HepG2 (cell line): Measurements from ENCODE around the gene MEI1. TPM values are rescaled to one million over a fixed set of nuclear protein-coding genes. Genes with fewer than 3 reads are reported as not detected.

Experiments
- CREB1 ChIP-seq, 2 experiments: fragments of 450-650 bp in 1 of 2; IDR thresholded peaks; 2 replicates each; pipeline ENCODE4 v1.6.1; 2016 to 2017; ENCODE audit warnings: control low read depth in 1 of 2, mild to moderate bottlenecking in 1 of 2, missing compliant biosample characterization in 1 of 2, missing genetic modification characterization in 1 of 2
- KLF11 ChIP-seq: IDR thresholded peaks from 2 replicates; pipeline ENCODE4 v1.6.1; 2016; ENCODE audit warnings: missing compliant biosample characterization
- LCORL ChIP-seq, 2 experiments: fragments of 450-650 bp in 1 of 2; sonication (generic) in 1 of 2; formaldehyde crosslinking in 1 of 2; IDR thresholded peaks; 2 replicates each; pipeline versions ENCODE4 v1.5.0 to v1.6.1; 2017 to 2020; ENCODE audit warnings: antibody characterized with exemption in 1 of 2, missing genetic modification reagents in 1 of 2
- NFE2L2 ChIP-seq: fragments of 150-350 bp; IDR thresholded peaks from 2 replicates; pipeline ENCODE4 v1.6.1; 2014; ENCODE audit warnings: low read length
- POGZ ChIP-seq: sonication (generic); formaldehyde crosslinking; IDR thresholded peaks from 2 replicates; pipeline ENCODE4 v1.4.0; 2020; ENCODE audit warnings: mild to moderate bottlenecking, missing genetic modification reagents
- TCF12 ChIP-seq, 2 experiments: fragments of 450-650 bp in 1 of 2; sonication (generic) in 1 of 2; formaldehyde crosslinking in 1 of 2; IDR thresholded peaks; 2 replicates each; pipeline versions ENCODE4 v1.6.1 to v1.8.0; 2017 to 2022; ENCODE audit warnings: antibody characterized with exemption in 1 of 2, mild to moderate bottlenecking in 1 of 2, missing genetic modification reagents in 1 of 2, moderate library complexity in 1 of 2
- ZFP36L2 ChIP-seq: sonication (generic); formaldehyde crosslinking; IDR thresholded peaks from 2 replicates; pipeline ENCODE4 v1.4.0; 2020; ENCODE audit warnings: missing genetic modification reagents
- ZNF160 ChIP-seq: sonication (generic); formaldehyde crosslinking; IDR thresholded peaks from 2 replicates; pipeline ENCODE4 v1.8.0; 2022; ENCODE audit warnings: mild to moderate bottlenecking, inconsistent platforms, missing genetic modification reagents
- ZNF354B ChIP-seq: sonication (generic); formaldehyde crosslinking; IDR thresholded peaks from 2 replicates; pipeline ENCODE4 v1.8.0; 2022; ENCODE audit warnings: mild to moderate bottlenecking, missing genetic modification reagents
- polyA plus RNA-seq, 8 experiments: library from polyadenylated mRNA; depleted of rRNA in 3 of 8; stranded (reverse) in 7 of 8; unstranded in 1 of 8; fragments of >200 nt; fragmentation: Illumina TruSeq in 4 of 8; extraction: Trizol in 4 of 8; gene quantifications; 2 replicates each; pipeline versions ENCODE4 v1.2.1 to v1.2.3, GENCODE V29; 2011 to 2016; ENCODE audit warnings: low read depth in 4 of 8, missing spikeins in 1 of 8, mixed read lengths in 1 of 8; ENCODE audit not compliant: insufficient read depth in 1 of 8
- total RNA-seq, 5 experiments: library from RNA; depleted of rRNA; stranded (reverse); fragments of >200 nt; fragmentation: Illumina TruSeq; extraction: Trizol; gene quantifications; 2 replicates each; pipeline ENCODE4 v1.2.3, GENCODE V29; 2016; ENCODE audit warnings: low read depth in 1 of 5
- TF ChIP-seq, protein P1 (sequence below): sonication (generic); formaldehyde crosslinking; IDR thresholded peaks from 2 replicates; pipeline ENCODE4 v1.5.1; 2020; ENCODE audit warnings: missing genetic modification reagents, mild to moderate bottlenecking, borderline replicate concordance
- TF ChIP-seq, protein P2 (sequence below): sonication (generic); formaldehyde crosslinking; IDR thresholded peaks from 2 replicates; pipeline ENCODE4 v1.8.0; 2022; ENCODE audit warnings: mild to moderate bottlenecking, missing genetic modification reagents; ENCODE audit not compliant: insufficient replicate concordance
- TF ChIP-seq, protein P3 (sequence below): sonication (generic); formaldehyde crosslinking; IDR thresholded peaks from 2 replicates; pipeline ENCODE4 v1.4.0; 2020; ENCODE audit warnings: missing genetic modification reagents
- TF ChIP-seq, protein P4 (sequence below): sonication (generic); formaldehyde crosslinking; IDR thresholded peaks from 2 replicates; pipeline ENCODE4 v1.4.0; 2020; ENCODE audit warnings: missing genetic modification reagents
- TF ChIP-seq, protein P5 (sequence below): IDR thresholded peaks from 2 replicates; pipeline ENCODE4 v1.6.1; 2012; ENCODE audit warnings: low read depth, low read length, improper control_type of control experiment
- TF ChIP-seq, protein P6 (sequence below): sonication (generic); formaldehyde crosslinking; IDR thresholded peaks from 2 replicates; pipeline ENCODE4 v1.4.0; 2020; ENCODE audit warnings: mild to moderate bottlenecking, missing genetic modification reagents
- TF ChIP-seq, protein P7 (sequence below): sonication (generic); formaldehyde crosslinking; IDR thresholded peaks from 2 replicates; pipeline ENCODE4 v1.9.0; 2021; ENCODE audit warnings: missing genetic modification reagents, borderline replicate concordance

Gene MEI1
- total and polyA plus RNA-seq, 2 of the 13 experiments (the other 11 are each of a cell fraction or from before 2014, with no cell fraction given), result 0.75 to 1.9 TPM

DNA sequence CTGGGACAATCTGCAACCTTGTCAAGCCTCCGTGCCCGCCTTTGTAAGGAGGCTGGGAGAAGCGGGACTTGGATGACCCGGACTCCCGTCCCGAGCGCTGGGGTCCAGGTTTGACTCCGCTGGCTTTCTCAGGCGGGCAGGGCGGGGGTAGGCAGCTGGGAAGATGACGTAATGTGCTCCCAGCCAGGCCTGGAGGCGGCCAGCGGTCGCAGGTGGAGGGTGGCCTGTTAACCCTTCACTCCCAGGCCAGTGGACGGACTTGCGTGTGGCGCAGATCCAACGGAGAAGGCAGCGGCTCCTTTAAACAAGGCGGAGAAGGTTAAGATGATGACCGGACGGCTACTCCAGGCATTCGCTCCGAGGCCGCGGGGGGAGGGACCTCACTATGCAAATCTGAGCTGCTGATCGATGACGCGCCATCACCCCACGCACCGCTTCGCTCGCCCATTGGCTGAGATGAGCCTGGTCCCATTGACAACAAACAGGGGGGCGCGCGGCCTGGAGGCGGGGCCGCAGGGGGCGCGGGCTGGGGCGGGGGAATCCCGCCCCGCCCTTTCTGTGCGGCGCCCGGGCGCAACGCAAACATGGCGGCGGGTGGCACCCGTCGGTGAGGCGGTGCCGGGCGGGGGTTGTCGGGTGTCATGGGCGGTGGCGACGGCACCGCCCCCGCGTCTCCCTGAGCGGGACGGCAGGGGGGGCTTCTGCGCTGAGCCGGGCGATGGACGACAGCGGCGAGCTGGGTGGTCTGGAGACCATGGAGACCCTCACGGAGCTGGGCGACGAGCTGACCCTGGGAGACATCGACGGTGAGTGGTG is 133.5 kb downstream of the MEI1 start, which contains the start of gene SREBF2 (continued):
- TF ChIP-seq, protein P1, sequence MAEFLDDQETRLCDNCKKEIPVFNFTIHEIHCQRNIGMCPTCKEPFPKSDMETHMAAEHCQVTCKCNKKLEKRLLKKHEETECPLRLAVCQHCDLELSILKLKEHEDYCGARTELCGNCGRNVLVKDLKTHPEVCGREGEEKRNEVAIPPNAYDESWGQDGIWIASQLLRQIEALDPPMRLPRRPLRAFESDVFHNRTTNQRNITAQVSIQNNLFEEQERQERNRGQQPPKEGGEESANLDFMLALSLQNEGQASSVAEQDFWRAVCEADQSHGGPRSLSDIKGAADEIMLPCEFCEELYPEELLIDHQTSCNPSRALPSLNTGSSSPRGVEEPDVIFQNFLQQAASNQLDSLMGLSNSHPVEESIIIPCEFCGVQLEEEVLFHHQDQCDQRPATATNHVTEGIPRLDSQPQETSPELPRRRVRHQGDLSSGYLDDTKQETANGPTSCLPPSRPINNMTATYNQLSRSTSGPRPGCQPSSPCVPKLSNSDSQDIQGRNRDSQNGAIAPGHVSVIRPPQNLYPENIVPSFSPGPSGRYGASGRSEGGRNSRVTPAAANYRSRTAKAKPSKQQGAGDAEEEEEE, result no peak
- TF ChIP-seq TCF12 (IDR thresholded peaks at IDR 0.05) (no peak), TCF12 (CRISPR knock-in tag; IDR thresholded peaks at IDR 0.05) (0 out of 2 replicates have a peak, but pooled peaks have one; percentile 21), CREB1 (IDR thresholded peaks at IDR 0.05) (peak; percentile 96), CREB1 (CRISPR knock-in tag; IDR thresholded peaks at IDR 0.05) (peak; percentile 96), KLF11 (CRISPR knock-in tag) (no peak), POGZ (CRISPR knock-in tag) (peak; percentile 75; the same call in 1 of the 2 replicates), ZFP36L2 (0 out of 2 replicates have a peak, but pooled peaks have one; percentile 71), NFE2L2 (no peak), LCORL (IDR thresholded peaks at IDR 0.05) (no peak), LCORL (CRISPR knock-in tag; IDR thresholded peaks at IDR 0.05) (peak; percentile 89), ZNF160 (CRISPR knock-in tag) (no peak), ZNF354B (CRISPR knock-in tag) (0 out of 2 replicates have a peak, but pooled peaks have one; percentile 65)
- TF ChIP-seq, protein P2, sequence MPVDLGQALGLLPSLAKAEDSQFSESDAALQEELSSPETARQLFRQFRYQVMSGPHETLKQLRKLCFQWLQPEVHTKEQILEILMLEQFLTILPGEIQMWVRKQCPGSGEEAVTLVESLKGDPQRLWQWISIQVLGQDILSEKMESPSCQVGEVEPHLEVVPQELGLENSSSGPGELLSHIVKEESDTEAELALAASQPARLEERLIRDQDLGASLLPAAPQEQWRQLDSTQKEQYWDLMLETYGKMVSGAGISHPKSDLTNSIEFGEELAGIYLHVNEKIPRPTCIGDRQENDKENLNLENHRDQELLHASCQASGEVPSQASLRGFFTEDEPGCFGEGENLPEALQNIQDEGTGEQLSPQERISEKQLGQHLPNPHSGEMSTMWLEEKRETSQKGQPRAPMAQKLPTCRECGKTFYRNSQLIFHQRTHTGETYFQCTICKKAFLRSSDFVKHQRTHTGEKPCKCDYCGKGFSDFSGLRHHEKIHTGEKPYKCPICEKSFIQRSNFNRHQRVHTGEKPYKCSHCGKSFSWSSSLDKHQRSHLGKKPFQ, result no peak
- TF ChIP-seq, protein P3, sequence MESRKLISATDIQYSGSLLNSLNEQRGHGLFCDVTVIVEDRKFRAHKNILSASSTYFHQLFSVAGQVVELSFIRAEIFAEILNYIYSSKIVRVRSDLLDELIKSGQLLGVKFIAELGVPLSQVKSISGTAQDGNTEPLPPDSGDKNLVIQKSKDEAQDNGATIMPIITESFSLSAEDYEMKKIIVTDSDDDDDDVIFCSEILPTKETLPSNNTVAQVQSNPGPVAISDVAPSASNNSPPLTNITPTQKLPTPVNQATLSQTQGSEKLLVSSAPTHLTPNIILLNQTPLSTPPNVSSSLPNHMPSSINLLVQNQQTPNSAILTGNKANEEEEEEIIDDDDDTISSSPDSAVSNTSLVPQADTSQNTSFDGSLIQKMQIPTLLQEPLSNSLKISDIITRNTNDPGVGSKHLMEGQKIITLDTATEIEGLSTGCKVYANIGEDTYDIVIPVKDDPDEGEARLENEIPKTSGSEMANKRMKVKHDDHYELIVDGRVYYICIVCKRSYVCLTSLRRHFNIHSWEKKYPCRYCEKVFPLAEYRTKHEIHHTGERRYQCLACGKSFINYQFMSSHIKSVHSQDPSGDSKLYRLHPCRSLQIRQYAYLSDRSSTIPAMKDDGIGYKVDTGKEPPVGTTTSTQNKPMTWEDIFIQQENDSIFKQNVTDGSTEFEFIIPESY, result peak; percentile 39; the same call in 1 of the 2 replicates
- TF ChIP-seq, protein P4, sequence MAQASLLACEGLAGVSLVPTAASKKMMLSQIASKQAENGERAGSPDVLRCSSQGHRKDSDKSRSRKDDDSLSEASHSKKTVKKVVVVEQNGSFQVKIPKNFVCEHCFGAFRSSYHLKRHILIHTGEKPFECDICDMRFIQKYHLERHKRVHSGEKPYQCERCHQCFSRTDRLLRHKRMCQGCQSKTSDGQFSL (CRISPR knock-in tag), result no peak
- TF ChIP-seq, protein P5, sequence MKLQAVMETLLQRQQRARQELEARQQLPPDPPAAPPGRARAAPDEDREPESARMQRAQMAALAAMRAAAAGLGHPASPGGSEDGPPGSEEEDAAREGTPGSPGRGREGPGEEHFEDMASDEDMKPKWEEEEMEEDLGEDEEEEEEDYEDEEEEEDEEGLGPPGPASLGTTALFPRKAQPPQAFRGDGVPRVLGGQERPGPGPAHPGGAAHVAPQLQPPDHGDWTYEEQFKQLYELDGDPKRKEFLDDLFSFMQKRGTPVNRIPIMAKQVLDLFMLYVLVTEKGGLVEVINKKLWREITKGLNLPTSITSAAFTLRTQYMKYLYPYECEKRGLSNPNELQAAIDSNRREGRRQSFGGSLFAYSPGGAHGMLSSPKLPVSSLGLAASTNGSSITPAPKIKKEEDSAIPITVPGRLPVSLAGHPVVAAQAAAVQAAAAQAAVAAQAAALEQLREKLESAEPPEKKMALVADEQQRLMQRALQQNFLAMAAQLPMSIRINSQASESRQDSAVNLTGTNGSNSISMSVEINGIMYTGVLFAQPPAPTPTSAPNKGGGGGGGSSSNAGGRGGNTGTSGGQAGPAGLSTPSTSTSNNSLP, result no peak
- TF ChIP-seq, protein P6, sequence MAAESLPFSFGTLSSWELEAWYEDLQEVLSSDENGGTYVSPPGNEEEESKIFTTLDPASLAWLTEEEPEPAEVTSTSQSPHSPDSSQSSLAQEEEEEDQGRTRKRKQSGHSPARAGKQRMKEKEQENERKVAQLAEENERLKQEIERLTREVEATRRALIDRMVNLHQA (CRISPR knock-in tag), result no peak
- TF ChIP-seq, protein P7, sequence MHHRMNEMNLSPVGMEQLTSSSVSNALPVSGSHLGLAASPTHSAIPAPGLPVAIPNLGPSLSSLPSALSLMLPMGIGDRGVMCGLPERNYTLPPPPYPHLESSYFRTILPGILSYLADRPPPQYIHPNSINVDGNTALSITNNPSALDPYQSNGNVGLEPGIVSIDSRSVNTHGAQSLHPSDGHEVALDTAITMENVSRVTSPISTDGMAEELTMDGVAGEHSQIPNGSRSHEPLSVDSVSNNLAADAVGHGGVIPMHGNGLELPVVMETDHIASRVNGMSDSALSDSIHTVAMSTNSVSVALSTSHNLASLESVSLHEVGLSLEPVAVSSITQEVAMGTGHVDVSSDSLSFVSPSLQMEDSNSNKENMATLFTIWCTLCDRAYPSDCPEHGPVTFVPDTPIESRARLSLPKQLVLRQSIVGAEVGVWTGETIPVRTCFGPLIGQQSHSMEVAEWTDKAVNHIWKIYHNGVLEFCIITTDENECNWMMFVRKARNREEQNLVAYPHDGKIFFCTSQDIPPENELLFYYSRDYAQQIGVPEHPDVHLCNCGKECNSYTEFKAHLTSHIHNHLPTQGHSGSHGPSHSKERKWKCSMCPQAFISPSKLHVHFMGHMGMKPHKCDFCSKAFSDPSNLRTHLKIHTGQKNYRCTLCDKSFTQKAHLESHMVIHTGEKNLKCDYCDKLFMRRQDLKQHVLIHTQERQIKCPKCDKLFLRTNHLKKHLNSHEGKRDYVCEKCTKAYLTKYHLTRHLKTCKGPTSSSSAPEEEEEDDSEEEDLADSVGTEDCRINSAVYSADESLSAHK (CRISPR knock-in tag), result no peak
